Ishikawa (cell line): ENCODE measurements around the gene CLASP1.

Experiments
- EP300 ChIP-seq: IDR thresholded peaks from 2 replicates; pipeline ENCODE4 v1.6.1; 2012; ENCODE audit warnings: borderline replicate concordance
- TEAD4 ChIP-seq: IDR thresholded peaks from 2 replicates; pipeline ENCODE4 v1.6.1; 2012

- TF ChIP-seq TEAD4 = no peak
- TF ChIP-seq EP300 = no peak
Measured at GRCh38 chr2:121450301-121450700, 199.0 kb downstream of the CLASP1 start.
